GM19043 (cell line): ENCODE measurements around the gene ATP2C2.

Experiments
- ATAC-seq: cut with Tn5 transposase; IDR thresholded peaks from one replicate; pipeline ENCODE4 v1.9.1; 2021; ENCODE audit warnings: low read depth; ENCODE audit not compliant: unreplicated experiment

ATP2C2 gene

DNA sequence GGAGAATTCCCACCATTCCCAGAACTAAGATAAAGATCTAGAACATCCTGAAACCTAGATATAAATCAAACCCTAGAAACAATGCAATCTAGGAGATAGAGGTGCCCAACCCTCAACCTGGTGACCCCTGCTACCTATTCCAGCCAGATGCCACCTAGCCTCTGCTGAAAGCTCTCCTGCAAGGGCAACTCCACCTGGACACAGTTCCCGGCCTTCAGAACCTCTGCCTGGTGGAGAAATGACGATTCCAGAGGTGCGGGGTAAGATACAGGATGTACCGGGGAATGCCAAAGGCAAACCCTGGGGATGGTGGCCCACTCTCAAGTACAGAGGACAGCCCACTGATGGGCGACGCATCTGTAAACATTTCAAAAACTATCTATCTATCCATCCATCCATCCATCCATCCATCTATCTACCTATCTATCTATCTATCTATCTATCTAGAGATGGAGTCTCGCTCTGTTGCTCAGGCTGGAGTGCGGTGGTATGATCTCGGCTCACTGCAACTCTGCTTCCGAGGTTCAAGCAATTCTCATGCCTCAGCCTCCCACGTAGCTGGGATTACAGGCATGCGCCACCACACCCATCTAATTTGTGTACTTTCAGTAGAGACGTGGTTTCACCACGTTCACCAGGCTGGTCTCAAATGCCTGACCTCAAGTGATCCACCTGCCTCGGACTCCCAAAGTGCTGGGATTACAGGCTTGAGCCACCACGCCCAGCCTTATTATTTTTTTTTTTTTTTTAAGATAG, 117.1 kb downstream of the ATP2C2 start:
- no peak for ATAC-seq

DNA sequence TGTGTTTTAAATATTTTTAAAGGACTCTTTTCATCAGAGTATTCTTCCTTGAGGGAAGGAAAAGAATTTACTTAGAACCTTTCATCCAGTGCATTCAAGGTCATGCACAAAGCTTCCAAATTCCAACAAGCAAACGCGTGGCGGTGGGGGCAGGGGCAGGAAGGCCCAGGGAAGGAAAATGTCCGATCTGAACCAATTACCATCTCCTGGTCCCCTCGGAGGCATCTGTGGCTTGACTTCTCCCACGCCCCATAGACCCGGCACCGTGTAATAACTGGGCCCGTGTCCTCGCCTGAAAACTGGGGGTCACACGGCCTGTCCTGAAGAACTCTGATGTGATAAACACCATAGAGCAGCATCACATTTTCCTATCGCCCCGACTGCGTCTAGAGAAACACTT, 117.8 kb downstream of the ATP2C2 start:
- ATAC-seq: no peak

DNA sequence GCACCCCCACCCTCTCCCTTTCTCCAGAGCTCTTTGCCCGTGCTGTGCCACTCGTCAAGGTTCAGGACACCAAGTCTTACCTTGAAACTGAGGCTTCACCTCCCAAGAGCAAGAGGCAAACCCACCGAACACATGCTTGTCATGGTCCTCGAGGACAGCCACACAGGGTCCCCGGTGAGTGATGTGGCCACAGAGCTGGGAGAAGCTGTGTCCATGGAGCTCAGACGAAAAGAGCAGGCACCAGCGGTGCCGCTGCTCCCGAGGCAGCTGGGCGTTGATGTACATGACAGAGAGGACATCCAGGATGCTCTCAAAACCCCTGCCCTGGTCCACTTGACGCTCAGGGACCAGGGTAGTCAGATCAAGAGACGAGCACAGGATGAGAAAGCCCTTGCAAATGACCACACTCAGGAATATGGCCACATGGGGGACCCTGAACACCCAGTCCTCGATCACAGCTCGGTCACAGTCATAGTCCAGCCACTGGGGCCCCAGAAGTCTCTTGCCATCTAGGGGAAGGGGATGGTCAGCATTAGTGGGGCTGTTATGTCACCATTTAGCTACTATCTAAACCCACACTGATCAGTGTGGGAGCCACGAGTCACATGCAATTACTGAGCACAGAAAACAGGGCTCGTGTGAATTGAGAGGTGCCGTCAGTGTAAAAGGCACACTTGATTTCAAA, 118.4 kb downstream of the ATP2C2 start:
- ATAC-seq: no peak

DNA sequence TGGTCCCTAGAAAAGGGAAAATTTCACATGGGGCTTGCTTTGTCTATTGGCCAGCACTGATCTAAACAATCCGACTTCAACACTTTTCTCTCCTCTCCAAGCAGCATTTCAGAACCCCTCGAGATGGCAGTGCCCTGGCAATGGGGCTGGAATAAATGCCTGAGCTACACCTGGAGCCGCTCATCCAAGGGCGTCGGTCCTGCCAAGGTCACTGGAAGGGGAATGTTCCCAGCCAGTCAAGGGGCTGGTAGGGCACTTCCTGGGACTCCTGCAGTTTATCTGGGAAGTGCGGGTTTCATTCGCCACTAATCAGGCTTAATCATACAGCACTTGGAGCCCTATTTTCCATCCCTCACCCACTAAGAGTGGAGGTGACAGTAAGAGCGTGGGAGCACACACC, 119.0 kb downstream of the ATP2C2 start:
- ATAC-seq: no peak

DNA sequence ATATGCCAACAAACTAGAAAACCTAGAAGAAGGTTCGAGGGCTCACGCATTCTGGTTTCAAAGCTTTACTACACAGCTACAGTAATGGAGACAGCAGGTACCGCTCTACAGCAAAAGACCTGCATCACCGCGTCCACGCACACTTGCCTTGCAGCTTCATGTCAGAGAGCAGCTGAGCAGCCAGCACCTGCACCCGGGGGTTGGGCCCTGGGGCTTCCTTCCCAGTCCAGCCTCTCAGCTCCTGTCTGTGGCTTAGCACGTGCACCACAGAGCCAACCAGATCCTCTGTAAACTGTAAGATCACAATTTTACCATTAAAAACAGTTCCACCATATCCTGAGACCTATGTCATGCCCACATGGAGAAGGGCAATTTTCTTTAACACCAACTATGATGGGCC, 120.8 kb downstream of the ATP2C2 start:
- ATAC-seq: no peak

DNA sequence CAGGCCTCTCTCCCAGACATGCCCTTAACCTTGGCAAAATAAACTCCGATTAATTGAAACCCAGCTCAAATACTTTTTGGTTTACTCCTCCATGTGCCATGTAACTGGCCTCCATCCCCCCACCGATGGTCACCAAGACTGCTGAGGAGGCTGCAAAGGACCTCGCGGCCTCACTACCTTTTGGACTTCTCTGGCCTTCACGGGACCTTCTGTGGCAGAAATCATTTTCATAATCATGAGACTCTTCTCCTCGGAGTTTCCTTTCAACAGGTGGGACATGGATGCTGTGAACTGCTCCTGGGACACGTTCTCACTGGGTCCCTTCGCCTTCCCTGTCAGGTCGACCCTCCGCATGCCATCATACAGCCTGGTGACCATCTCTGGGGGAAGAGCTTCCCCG, 127.2 kb downstream of the ATP2C2 start:
- no peak for ATAC-seq

DNA sequence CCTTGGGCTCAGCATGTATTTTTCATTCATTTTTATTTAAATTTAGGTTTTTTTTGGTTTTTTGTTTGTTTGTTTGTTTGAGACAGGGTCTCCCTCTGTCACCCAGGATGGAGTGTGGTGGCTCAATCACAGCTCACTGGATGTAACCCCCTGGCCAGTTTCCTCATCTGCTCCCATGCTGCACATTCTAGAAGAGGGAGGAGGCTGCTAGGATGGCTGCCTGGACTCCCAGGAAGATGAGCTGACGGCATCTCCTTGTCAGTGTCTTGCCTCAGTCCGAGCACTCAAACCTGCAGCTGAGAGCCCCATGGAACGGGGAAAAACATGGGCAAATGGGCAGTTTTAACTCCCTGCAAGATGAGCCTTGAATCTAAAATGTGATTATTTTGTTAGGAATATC, 128.7 kb downstream of the ATP2C2 start:
- no peak for ATAC-seq

DNA sequence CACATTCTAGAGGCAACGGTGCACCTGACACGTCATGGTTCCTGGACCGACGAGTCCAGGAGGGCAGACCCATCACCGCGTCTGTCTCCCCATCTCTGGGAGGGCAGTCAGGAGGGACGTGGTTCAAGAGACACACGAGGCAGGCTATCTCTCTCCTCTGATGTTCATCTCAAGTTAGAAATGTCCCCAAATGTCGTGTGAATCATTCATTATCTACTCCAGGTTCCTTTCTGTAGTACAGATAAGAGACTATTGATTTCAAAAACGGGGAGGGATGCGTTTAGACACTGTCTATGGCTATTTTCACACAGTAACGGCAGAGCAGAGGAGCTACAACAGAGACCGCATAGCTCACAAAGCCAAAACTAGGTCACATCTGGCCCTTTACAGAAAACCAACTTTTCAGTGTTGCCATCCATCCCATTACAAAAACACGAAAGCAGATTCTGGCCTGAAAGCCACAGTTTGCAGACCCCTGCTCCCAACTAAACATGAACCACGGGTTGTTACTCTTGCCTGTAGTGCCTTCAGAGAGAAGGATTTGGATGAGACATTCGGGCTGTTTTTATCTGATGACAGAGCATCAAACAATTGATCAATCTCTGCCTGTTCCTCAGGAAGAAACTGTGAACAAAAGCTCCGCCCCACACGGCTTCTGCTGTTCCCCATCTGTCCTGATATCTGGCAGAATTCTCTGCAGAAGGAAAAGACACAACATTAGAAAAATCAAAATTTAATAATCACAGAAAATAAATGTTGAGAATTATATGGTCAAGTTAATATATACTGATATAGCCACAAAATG, 129.3 kb downstream of the ATP2C2 start:
- no peak for ATAC-seq

DNA sequence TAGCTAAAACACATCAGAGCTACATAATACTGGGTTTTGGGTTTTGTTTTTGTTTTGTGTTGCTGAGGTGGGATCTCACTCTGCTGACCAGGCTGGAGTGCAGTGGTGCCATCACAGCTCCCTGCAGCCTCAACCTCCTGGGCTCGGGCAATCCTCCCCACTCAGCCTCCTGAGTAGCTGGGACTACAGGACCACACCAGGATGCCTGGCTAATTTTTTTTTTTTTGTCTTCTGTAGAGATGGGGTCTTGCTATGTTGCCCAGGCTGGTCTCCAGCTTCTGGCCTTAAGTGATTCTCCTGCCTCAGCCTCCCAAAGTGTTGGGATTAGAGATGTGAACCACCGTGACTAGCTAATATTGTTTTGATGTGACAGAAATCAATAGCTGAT, 129.9 kb downstream of the ATP2C2 start:
- ATAC-seq: no peak

DNA sequence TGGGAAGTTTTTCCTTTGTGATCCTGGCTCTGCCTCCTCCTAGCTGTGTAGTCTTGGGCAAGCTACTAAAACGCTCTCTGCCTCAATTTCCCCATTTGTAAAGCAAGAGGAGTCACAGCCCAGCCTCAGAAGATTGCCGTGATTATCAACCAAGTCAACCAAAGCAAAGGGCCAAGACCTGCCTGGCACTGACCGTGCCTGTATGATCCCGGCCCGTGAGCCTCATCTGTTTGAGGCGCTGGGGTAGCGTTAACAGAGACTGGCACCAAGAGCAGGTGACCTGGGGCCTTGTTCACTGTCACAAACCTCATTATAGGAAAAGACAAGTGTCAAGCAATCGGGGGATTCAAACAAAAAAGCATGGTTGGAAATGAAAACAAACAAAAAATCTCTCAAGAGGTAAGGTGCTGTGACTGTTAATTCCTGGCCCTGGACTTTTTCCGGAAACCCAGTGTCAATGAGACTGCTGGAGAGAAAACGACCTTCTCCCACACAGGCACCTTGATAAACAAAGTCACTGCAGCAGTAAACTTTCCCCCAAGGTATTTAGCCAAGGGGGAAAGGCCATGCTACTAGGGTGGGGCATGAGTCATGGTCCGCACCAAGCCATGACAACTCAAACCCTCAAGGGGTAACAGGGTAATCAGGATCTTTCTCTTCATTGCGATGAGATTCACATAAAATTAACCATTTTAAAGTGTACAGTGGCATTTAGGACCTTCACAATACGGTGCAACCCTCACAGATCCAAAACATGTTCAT, 130.7 kb downstream of the ATP2C2 start:
- no peak for ATAC-seq

DNA sequence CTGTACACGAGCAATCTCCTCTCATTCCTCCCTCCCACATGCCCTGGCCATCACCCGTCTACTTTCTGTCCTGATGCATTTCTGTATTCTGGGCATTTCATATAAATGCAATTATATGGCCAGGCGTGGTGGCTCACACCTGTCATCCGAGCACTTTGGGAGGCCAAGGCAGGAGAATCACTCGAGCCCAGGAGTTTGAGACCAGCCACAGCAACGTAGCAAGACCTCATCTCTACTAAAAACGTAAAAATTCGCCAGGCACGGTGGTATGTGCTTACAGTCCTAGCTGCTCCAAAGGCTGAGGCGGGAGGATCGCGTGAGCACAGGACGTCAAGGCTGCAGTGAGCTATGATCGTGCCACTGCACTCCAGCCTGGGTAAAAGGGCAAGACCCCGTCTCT, 131.3 kb downstream of the ATP2C2 start:
- ATAC-seq: no peak

DNA sequence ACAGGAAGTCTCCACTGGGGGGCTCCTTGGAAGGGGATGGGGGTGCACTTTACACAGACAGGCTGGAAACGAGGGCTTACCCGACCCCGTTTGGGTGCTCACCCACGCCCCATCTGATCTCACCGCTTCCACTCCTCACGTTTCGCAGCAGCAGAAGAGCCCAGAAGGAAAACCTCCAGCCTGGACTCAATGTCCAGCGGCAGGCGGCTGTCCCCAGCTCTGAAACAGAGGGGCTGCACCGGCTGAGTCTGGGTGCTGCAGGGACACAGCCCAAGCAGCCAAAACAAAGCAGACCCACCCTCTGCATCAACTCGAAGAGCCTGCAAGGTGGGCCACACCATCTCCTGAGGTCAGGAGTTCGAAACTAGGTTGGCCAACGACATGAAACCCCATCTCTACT, 132.2 kb downstream of the ATP2C2 start:
- ATAC-seq: no peak

DNA sequence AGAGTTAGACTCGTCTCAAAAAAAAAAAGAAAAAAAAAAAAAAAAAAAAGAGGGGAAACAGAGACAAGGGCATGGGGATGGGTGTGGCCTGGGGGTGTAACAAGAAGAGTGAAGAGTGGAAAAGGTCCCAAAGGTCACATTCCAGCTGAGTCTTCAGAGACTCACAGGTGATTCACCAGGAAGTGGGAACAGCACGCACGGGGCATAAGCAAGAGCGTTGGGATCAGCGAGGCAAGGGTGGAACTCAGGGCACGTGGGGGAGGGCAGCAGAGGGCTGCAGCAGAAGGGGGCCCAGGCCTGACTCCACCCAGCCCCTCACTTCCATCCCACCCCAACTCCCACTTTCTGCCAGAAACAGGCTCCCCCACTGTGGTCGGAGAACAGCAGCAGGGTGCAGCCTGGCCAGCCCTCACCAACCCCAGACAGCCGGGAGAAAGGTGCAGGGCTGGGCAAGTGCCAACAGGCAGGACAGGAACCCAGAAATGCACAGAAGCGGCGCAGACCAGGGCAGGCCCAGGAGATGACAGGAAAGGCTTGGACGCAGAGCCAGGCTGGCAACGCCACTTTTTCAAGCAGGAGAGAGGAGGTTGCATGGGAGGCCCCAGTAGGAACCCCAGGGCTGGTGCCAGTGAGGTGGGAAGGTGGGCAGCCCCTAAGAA, 132.9 kb downstream of the ATP2C2 start:
- ATAC-seq: no peak

DNA sequence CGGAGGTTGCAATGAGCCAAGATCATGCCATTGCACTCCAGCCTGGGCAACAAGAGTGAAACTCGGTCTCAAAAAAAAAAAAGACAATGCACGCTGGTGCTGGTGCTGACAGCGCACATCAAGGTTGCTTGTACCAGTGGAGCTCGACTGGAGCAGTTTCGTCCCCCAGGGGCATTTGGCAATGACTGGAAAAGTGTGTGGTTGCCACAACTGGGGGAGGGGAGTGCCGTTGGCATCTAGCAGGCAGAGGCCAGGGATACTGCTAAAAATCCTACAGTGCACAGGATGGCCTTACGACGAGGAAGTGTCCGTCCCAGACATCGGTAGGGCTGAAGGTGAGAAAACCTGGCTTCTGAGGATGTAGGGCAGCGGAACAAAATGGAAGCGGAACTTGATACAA, 133.7 kb downstream of the ATP2C2 start:
- ATAC-seq: no peak

DNA sequence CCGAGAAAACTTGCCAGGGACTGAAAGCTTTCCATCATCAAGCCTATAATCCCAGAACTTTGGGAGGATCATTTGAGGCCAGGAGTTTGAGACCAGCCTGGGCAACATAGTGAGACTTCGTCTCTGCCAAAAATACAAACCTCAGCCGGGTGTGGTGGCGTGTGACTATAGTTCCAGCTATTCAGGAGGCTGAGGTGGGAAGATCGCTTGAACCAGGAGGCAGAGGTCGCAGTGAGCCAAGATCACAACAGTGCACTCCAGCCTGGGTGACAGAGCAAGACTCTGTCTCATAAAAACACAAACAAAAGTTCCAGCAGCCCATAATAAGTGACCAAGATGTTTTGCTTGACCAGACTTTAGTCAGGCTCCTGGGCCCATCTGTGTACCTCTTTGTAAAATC, 134.2 kb downstream of the ATP2C2 start:
- no peak for ATAC-seq

DNA sequence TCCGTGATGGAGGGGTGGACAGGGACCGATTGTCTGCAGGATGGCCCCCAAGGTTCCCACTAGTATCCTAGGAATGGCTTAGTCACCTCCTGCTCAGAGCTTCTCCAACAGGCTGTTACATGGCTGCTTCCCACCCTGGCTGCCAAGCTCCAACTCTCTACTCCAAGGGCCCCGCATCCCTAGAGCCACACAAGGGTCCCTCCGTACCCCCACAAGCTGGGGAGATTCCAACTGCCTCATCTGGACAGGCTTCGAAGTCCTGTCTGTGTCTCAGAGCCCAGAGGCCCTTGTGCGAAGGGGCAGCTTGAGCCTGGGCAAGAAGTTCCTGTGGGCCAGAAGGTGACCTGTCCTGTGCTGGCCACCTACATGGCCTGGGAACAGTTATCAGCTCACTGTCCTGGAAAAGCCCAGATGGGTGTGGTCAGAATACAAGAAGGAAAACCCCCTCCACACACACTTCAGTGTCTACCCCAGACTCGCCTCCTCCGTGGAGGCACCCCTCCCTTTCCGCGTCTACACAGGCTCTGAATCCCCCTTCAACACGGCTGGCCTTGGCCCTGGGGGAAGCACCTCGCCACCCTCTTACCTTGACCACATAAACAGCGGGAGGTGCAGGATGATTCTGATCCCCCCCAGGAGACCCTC, 135.5 kb downstream of the ATP2C2 start:
- ATAC-seq: no peak

DNA sequence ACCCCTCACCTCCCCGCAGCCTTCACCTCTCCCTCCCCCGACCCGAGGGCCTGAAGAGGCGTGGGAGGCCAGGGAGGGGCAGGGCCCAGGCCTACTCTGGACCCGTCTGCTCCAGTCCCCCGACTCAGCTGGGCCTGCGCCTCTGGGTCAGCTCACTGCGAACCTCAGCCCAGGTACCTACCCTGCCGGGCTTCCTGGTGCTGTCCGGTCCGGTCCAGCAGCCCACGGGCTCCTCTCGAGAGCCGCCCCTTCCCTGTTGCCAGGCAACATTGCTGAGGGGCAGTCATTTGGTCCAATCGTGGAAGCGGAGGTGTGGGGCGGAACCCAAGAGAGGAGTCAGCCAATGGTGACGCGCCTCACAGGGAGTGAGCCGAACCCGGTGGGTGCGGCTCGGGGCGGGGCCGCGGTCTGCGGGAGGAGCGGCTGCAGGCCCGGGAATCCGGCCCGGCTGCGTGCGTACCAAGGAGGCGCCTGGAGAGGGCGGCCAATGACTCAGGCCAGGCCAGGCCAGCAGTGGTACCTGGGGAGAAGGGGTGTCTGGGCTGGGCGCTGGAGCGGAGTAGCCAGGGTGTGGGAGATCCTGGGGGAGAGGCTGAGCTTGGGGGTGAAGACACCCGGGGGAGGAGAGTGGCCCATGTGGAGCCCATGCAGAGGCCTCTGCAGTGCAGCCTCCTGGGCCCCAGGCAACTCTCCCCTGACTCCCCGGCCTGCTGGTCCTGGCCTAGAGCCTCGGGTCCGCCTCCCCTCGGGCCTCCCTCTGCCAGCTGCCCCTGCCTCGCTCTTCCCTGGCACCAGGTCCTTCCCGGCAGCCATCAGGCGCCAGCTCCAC, 136.3 kb downstream of the ATP2C2 start, which contains the start of gene MEAK7:
Gene MEAK7, minus strand, starts transcription at position 240 of the 829 bp plus-strand sequence. CDS start 6,573 bp downstream, outside the sequence.
- ATAC-seq: peak; percentile 94

DNA sequence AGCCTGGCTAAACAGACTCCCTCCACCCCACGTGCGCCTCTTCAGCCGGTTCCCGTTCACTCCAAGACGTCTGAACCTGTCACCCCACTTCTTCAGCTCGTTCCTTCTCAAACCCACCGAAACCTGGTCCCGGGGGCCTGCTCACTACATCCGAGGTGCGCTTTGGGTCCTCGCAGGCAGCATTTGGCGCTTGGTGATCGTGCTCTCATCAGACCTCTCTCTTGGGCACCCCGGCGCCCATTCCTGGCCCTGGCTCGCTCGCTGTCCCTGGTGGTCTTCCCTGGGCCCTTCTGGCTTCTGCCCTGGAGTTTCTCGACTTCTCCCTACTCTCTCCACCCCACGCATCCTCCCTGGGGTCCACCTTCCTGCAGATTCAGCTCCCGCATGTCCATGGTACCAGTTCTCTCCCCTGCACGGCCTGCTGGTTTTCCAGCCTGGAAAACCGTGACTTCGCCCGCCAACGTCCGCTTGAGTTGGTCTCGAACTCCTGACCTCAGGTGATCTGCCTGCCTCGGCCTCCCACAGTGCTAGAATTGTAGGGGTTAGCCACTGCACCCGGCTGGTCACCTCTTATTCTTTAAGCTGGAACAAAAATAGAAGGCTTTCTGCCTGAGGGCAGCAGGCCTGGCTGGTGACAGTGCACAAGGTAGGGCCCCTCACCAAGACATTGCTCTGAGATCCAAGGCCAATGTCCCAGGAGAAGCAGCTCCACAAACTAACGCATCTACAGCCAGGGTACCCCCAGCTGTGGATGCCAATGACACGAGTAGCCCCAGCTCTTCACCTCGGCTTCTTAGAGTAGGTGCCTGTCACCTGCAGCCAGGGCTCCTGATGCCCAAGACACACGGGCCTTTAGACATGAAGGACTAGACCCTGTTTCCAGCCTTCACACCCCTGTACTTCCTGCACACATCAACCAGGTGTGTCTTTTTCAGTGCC, 137.2 kb downstream of the ATP2C2 start:
- no peak for ATAC-seq
